HL-60/S4 (cell line): ENCODE results near the gene PRLR.

Experiments used
- in situ Hi-C: fragments of 300-500 bp; cut with MboI; formaldehyde crosslinking; loops from 2 replicates; pipeline ENCODE4 v1.14.3; 2022; ENCODE audit warnings: low sequenced_read_pairs

PRLR gene

DNA sequence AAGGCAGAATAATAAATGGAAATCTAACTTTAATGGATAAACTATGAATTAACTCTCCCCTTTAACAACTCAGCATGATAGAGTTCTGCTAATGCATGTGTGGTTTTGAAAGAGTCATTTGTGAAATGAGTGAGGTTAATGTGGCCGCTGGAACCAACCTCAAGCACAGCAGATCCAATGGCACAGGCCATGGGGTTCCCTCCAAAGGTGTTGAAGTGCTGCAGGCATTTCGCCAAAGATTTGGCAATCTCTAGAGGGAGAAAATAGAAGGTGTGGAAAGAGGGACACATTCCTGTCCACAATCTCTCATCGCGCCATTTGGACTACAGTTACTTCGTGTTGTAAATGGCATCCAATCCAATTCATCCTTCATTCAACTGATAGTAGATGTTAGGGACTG, 217.5 kb downstream of the PRLR start:
- in situ Hi-C loops, result loop anchor here (25.0 kb wide), 1 partner anchor 525 kb away; no protein-coding TSS in a partner anchor

DNA sequence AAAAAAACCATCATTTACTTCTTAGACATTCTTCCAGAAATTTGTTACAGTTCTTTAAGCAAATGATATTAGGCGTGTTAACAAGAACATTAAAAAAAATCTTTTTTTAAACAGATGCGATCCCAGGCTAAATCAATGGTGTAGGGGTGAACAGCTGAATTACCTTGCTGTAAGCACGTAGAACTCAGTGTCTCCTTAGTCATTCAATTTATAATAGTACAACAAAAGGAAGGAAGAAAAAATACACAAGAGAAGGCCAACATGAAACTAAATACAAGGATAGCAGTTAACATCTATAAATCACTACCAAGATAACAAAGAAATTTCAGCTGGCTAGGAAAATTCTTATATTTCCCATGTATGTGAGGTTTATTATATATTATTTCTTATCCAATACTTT, 217.9 kb downstream of the PRLR start:
- in situ Hi-C loops, result loop anchor here (25.0 kb wide), 1 partner anchor 525 kb away; no protein-coding TSS in a partner anchor

DNA sequence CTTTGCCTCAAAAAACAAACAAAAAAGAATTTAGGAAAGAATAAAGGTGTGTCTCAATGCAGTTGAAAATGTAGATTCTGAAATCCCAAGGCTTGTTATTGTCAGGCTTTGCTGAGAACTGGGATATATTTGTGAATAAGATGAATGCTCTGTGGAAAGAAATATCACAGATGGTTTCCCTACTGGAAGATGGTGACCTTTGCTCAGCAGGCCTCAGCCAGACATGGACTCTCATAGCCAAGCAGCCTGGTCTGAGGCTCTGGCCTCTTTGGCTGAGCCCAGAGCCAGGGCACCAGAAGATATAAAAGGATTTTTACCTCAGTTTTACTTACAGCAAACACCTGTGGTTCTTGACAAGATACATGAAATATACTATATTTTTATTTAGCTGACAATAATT, 219.6 kb downstream of the PRLR start:
- in situ Hi-C loops, result loop anchor here (25.0 kb wide), 1 partner anchor 523 kb away; no protein-coding TSS in a partner anchor

DNA sequence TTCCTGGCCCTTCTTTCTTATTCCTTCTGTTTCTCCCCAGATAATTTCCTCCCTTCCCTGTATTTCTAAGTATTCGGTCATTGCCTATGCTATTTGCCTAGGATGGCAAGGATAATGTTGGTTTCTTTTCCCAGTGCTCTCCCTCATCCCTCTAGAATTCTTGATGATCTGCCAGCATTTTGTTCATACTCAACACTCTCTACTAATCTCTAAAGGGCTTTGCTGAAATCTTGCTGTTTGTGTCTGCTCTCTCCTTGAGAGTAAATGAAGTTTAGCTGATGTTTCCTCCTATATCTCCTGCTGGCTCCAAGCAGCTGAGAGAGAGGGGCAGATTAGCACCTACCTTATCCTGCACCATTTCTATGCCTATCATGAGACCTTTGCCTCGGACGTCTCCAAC, 220.6 kb downstream of the PRLR start:
- in situ Hi-C loops, result loop anchor here (25.0 kb wide), 1 partner anchor 522 kb away; no protein-coding TSS in a partner anchor

DNA sequence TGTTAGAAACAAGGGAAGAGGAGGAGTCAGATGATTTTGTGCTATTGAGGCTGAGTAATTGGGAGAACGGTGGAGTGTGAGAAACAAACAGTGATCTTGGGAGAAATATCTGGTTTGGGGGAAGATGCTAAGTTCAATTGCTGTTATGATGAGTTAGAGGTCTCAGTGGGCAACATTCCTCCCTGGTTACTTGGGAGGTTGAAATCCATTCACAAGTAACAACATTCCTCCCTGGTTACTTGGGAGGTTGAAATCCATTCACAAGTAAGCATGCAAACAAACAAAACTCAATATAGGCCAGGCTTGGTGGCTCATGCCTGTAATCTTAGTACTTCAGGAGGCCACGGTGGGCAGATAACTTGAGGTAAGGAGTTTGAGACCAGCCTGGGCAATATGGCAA, 221.3 kb downstream of the PRLR start:
- in situ Hi-C loops, result loop anchor here (25.0 kb wide), 1 partner anchor 522 kb away; no protein-coding TSS in a partner anchor

DNA sequence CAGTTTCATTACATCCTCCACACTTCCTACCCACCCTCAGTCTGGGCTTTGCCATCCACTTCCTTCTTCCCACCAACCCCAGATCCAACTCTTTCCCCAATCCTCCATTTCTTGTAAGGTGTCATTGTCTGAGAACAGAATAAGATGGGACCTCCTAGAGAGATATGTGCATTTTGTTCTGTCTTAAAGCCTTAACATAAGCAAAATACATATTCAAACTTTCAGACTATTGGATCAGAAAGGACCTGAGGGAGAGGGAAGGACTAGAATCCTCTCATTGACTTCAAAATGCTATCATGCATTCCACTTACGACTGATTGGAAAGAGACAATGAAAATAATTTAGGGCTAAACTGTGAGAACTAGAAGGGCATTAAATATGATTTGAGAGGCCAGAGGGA, 225.5 kb downstream of the PRLR start:
- in situ Hi-C loops, result loop anchor here (25.0 kb wide), 1 partner anchor 517 kb away; no protein-coding TSS in a partner anchor

DNA sequence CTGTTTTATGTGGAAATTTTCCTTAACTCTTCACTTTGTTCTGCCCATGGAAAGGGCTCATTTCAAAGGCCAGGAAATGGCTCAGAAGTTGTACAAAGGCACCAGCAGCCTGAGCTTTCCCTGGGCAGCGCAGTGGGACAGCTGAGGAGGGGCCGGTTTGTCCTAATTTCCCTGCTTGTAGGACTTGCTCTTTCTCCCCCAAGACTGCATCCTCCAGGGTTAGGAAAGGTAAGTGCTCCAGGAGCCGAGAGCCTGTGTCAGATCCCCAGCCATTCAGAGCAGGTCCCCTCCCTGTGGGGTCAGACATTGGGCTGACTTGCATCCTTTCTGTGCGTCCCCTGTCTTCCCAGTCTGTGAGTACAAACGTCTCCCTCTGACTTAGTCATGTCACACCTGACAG, 226.1 kb downstream of the PRLR start:
- in situ Hi-C loops, result loop anchor here (25.0 kb wide), 1 partner anchor 517 kb away; no protein-coding TSS in a partner anchor

DNA sequence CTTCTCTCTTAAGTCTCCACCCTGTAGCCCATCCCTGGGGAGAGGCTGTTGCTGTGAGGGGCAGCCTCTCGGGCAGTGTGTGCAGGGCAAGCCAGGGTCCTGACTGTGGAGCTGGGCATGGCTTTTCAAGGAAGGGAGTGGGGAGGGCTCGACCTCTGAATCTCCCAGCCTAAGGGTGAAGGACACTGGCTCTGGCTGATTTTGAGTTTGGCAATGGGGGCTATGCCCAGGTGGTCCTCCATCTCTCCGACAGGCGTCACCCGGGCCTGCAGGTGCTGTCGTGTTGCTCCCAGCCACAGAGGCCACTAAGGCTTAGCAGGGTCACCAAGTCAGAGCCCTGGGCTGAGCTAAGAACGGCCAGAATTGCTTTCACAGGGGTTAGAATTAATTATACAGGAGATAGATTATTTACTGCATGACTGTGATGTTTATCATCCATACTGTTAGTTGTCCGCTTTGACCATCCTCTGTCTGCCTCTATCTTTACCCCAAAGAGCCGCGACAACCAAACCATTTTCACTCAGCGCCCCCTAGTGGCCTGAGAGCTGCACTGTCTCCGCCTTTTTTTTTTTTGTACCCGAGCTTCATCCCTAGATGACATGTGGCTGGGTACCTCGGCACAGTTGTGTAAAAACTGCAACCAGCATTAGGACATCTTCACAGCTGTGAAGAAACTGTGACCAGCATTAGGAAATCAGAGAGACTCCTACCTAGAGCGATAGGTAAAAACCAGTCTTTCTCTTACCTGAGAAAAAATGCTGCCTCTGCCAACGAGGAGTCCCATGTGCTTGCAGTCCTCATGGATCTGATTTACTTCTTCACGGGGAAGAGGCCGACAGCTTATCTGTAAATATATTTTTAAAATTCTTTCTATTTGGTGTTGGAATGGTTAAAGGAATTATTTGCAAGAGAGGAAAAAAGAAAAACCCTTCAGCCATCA, 227.0 kb downstream of the PRLR start:
- in situ Hi-C loops, result loop anchor here (25.0 kb wide), 1 partner anchor 516 kb away; no protein-coding TSS in a partner anchor

DNA sequence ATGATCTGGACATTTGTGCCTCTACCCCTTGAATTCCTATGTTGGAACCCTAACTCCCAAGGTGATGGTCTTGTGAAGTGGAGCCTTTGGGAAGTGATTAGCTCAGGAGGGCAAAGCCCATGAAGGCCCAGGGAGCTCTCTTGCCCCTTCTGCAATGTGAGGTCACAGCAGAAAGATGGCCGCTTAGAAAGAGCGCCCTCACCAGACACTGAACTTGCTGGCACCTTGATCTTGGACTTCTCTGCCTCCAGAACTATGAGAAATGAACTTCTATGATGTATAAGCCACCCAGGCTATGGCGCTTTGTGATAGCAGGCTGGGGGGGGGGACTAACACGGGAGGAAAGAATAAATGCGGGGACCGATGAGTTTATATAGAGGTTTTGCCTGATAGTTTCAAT, 227.8 kb downstream of the PRLR start:
- in situ Hi-C loops, result loop anchor here (25.0 kb wide), 1 partner anchor 515 kb away; no protein-coding TSS in a partner anchor

DNA sequence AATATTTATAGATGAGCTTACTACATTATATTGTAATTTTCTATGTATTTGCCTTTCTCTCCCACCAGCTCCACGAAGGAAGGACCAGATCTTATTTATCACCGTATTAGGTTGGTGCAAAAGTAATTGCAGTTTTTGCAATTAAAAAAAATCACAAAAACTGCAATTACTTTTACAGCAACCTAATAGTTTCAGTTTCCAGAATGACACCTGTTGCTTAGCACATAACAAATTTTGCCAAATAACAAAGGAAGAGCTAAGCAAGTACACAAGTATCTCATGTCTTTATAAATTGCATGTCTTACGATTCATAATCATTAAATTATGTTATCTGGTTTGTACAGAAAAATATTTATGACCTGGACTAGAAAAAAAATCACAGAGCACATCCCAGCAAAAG, 228.4 kb downstream of the PRLR start:
- in situ Hi-C loops, result loop anchor here (25.0 kb wide), 1 partner anchor 515 kb away; no protein-coding TSS in a partner anchor
